Ammon's horn (tissue), 1 donor: ENCODE measurements around the gene EXOSC6.
"Not testable (repeated sequence)": the region's sequence is repeated elsewhere in the genome, so short reads cannot be mapped to it uniquely, and the experiment has no call there.

Experiments used
- DNase-seq: peaks from one replicate; pipeline ENCODE4 v3.0.0-alpha.2; 2016; ENCODE audit warnings: low spot score

EXOSC6 gene

DNA sequence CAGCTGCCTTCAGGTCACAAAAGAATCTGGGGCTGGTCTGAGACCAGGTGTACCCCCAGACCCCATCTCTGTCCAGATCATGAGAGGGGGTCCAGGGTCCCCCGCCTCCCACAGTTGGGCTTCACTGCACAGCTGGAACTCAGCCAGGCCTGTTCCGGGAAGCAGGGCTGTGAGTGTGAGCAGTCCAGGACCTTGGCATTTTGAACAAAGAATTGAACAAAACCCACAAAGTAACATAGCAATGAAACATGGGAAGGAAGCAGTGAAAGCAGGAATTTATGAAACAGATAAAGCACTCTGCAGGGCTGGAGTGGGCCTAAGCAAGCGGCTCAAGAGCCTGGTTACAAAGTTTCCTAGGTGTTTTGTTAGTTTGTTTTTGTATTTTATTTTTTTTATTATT, 53.1 kb downstream of the EXOSC6 start:
- DNase-seq = not testable (repeated sequence)

DNA sequence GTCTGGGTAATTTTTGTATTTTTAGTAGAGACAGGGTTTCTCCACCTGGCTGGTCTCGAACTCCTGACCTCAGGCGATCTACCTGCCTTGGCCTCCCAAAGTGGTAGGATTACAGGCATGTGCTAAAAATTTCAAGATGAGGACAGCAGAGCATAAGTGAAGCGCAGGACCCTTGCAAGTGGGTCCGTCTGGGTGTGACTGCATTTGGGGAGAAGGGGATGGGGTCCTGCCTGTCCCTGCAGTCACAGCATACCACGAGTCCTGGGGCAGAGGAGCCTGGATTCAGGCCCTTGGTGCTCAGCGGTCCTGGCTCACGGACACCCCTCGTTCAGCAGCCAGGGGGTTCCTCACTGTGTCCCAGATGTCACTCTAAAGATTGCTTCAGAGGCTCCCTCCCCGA, 53.5 kb downstream of the EXOSC6 start:
- not testable (repeated sequence) for DNase-seq

DNA sequence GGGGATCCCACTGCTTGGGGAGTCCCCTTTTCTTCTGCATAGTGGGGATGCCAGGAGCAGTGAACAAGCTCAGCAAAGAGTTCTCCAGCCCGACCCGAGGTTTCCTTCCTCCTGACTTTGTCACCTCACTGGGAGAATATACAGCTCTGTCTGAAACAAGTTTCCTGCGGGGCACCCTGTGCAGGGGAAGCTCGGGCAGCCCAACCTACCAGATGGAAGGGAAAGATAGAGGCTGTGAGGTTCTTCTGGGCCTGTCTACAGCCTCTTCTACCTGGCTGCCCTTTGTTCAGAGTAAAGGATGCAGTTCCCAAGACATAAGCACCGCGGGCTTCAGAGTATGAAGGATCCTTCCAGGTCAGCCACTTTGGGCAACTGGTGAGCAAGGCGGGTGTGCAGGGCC, 54.1 kb downstream of the EXOSC6 start:
- DNase-seq = not testable (repeated sequence)
